Tracheal epithelial cell (primary cell): ENCODE measurements around the gene SLC25A13. TPM values are rescaled to one million over a fixed set of nuclear protein-coding genes. Genes with fewer than 3 reads are reported as not detected.

ENCODE experiments used
- total RNA-seq: library from RNA; depleted of rRNA; stranded (reverse); fragments of >200 nt; gene quantifications from 2 replicates; pipeline ENCODE4 v1.2.1, GENCODE V29; 2014

Gene SLC25A13
- 24.1 TPM in 2 replicates for total RNA-seq

DNA sequence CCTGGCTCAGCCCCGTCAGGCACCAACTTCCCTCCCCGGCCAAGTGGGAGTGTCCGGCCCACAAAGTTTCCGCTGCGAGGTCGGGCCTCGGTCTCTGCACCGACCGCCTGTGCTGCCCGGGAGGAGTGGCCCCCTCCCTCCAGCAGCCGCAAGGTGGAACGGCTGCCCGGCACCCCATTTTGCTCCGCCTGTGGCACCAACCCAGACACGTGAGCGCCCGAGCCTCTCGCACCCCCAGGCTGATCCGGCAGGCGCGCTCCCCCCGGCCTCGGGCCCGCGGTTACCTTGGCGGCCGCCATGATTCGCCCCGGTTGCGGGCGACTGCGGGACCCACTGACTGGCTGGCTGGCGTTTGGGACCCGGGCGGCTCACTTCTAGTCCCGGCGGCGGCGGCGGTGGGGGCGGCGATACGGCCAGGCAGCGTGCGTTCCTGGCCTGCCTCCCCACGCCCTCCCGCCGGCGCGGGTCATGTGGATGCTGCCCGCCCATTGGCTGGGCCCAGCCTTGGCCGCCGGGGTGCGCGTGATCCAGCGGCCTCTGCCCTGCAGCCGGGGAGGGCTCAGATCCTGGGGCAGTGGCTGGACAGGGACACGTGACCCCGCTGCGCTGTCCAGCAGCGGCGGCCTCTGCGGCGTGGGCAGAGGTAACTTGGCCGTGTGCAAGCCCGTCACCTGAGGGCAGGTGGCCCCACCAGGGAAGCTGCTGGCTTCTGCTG is at the start of gene SLC25A13:
Gene SLC25A13, minus strand, starts transcription at position 441 of the 715 bp plus-strand sequence. Its CDS starts 142 bp downstream, at position 299.

